NCI-H82 (cell line): ENCODE results near the gene MBD3L2B.

Experiments used
- DNase-seq: peaks from one replicate; lab custom pipeline; 2025; lab: John Stamatoyannopoulos, UW

Gene MBD3L2B

GRCh38 chr19:7010722-7011593 is 10.3 kb downstream of the MBD3L2B start:
- no peak for DNase-seq

- DNase-seq: no peak
Measured at GRCh38 chr19:7007859-7008258, 13.4 kb downstream of the MBD3L2B start.

GRCh38 chr19:7006135-7006704 is 15.0 kb downstream of the MBD3L2B start:
- no peak for DNase-seq

DNA sequence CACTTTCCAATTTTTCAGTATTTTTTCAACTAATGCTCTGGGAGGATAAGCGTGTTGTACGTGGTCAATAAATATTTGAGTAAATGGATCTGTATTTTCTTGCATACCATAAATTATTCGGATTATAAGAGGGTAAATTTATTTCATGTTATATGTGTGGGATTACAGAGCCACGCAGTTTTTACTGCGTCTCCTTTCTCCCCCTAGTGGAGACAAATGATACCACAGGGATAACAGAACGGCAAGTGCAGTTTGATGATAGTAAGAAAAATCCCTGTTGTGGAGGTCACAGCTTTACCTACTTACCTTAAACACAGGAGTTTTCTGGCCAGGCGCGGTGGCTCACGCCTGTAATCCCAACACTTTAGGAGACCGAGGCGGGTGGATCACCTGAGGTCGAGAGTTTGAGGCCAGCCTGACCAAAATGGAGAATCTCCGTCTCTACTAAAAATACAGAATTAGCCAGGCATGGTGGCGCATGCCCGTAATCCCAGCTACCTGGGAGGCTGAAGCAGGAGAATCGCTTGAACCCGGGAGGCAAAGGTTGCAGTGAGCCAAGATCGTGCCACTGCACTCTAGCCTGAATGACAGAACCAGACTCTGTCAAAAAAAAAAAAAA is 16.8 kb downstream of the MBD3L2B start:
- no peak for DNase-seq

DNA sequence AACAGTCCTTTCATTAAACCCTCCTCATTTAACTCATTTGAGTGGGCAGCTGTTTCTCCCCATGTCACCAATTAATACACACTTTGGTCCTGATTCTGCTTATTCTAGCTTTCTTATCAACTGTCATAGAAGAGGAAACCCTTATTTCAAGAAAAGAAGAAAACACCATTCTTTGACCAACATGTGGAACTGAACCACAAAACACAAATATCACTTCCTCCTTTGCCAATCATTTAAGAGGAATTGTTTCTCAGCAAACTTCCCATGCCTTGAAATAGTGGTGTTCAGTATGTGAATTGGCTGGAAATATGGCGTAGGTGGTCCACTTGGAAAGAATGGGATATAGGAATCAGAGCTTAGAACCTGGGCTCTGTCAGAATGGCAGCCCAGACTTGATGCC is 20.4 kb downstream of the MBD3L2B start:
- no peak for DNase-seq

- DNase-seq: no peak
Measured at GRCh38 chr19:7000333-7000732, 20.9 kb downstream of the MBD3L2B start.

DNA sequence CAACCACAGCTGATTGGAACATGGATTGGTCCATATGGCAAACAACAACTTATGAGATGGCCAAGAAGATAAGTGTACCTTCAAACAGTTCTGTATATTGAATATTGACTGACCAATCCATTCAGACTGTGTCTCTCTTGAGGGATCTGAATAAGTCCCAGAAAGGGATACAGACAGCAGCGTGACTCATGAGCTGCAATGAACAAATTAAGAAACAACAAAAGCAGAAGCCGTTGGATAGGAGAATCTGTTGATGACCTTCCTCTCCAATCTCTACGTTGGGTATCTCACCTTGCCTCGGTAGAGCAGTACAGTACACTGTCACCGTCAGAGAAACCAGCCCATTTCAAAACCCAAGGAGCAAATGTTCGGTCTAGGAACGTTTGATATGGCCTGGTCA is 21.3 kb downstream of the MBD3L2B start:
- DNase-seq: no peak

GRCh38 chr19:6997679-6998445 is 23.4 kb downstream of the MBD3L2B start:
- DNase-seq: no peak

GRCh38 chr19:6996810-6997209 is 24.4 kb downstream of the MBD3L2B start:
- no peak for DNase-seq

DNA sequence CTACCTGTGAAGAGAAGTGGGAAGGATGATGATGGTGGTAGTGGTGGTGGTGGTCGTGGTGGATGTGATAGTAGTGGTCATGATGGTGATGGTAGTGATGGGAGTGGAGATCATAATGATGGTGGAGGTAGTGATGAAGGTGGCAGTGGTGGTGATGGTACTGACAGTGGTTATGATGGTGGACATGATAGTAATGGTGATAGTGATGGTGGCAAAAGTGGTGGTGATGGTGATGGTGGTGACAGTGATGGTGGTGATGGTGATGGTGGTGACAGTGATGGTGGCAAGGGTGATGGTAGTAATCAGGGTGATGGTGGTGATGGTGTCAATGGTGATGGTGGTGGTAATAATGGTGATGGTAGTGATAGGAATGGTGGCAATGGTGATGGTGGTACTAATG is 26.2 kb downstream of the MBD3L2B start:
- DNase-seq: no peak

DNA sequence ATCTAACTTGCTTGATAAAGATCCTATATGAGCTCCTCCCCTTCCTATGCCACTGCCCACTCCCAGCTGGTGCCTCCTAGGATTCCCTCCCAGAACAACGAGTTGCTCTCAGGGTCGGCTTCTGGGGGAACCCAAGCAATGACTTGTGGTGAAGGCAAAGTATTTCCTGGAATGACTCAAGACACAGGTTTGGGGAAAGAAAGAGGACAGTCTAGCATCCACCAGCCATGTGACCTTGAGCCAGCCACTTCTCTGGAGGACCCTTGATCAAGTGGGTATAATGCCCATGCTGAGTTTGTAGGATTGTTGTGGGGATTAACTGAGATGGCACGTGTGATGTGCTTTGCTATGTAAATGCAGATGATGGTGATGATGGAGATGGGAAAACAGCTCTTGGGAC is 33.0 kb downstream of the MBD3L2B start:
- DNase-seq: no peak

- DNase-seq: no peak
Measured at GRCh38 chr19:6987850-6988249, 33.4 kb downstream of the MBD3L2B start.

GRCh38 chr19:6983448-6983847 is 37.8 kb downstream of the MBD3L2B start:
- DNase-seq: no peak

- DNase-seq: no peak
Measured at GRCh38 chr19:6979399-6979798, 41.8 kb downstream of the MBD3L2B start.

- DNase-seq: no peak
Measured at GRCh38 chr19:6976197-6976596, 45.0 kb downstream of the MBD3L2B start.

GRCh38 chr19:6971366-6971765 is 49.9 kb downstream of the MBD3L2B start:
- DNase-seq: no peak

- DNase-seq: peak; percentile 18
Measured at GRCh38 chr19:6970443-6970842, 50.8 kb downstream of the MBD3L2B start.

DNA sequence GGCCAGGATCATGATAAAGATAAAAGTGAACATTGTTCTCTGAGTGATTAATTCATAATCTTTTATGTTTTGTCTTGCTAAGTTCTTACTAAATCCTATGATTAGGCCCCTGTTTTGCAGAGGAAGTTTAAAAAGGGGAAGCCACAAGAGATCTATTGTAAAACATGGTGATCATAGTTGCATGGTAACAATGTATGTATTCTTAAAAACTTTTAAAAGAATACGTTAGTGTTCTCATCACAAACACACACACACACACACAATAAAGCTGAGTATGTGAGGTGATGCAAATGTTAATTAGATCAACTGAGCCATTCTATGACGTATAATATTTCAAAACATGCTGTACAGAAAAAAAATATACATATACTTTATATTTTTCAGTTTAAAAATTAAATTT is 51.2 kb downstream of the MBD3L2B start:
- no peak for DNase-seq

DNA sequence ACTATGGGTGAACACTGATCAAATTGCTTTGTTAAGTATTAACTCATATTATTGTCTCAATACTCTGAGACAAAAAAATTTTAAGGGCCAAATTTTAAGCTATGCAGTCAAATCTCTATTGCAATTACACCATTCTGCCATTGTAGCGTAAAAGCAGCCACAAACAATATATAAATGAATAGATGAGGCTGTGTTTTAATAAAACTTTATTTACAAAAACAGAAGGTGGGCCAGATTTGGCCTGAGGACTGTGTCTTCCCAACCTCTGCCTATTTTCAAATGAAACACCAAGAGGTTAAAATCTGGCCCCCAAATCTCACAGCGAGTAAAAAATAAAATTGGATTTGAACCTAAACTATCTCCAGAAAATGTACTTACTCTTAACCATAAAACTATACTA is 51.7 kb downstream of the MBD3L2B start:
- no peak for DNase-seq
